Measurements from ENCODE around the gene UNC79. TPM values are rescaled to one million over a fixed set of nuclear protein-coding genes. Genes with fewer than 3 reads are reported as not detected.

Gene UNC79
- total and polyA plus RNA-seq, 4 donors = 0.03 to 0.94 (median 0.14) TPM

- no peaks in the 10 kb centered on the region for H3K27me3 ChIP-seq (ENCODE audit: control insufficient read depth in 3 of 3, insufficient read depth in 3 of 3, low read length in 2 of 3)
- DNase-seq = peak in 1 of 3 donors; percentile 7
- peaks cover 0 to 1% (median 0%) of the 10 kb centered on the region in 4 donors for H3K9me3 ChIP-seq (ENCODE audit: control insufficient read depth in 4 of 4, insufficient read depth in 3 of 4, low read length in 3 of 4)
- no peaks in the 10 kb centered on the region for H3K36me3 ChIP-seq (ENCODE audit: control insufficient read depth in 4 of 4, insufficient read depth in 4 of 4, low read length in 4 of 4)
- 51 to 52% methylated on average over 5 of the region's 5 CpGs for WGBS, 2 donors
- H3K9ac ChIP-seq (ENCODE audit: insufficient read depth in 1 of 2, low read length in 2 of 2) = no peak overlapping the region
- H3K27ac ChIP-seq (ENCODE audit: low read depth in 1 of 2, low read length in 1 of 2) = no peak overlapping the region
- ATAC-seq (ENCODE audit: insufficient read depth, low FRiP score) = no peak
- TF ChIP-seq, protein P1, sequence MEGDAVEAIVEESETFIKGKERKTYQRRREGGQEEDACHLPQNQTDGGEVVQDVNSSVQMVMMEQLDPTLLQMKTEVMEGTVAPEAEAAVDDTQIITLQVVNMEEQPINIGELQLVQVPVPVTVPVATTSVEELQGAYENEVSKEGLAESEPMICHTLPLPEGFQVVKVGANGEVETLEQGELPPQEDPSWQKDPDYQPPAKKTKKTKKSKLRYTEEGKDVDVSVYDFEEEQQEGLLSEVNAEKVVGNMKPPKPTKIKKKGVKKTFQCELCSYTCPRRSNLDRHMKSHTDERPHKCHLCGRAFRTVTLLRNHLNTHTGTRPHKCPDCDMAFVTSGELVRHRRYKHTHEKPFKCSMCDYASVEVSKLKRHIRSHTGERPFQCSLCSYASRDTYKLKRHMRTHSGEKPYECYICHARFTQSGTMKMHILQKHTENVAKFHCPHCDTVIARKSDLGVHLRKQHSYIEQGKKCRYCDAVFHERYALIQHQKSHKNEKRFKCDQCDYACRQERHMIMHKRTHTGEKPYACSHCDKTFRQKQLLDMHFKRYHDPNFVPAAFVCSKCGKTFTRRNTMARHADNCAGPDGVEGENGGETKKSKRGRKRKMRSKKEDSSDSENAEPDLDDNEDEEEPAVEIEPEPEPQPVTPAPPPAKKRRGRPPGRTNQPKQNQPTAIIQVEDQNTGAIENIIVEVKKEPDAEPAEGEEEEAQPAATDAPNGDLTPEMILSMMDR (IDR thresholded peaks at IDR 0.05; ENCODE audit: control extremely low read depth, extremely low read depth) = no peak
- no peak overlapping the region for H3K4me3 ChIP-seq
- peaks cover 0 to 5% (median 0%) of the 10 kb centered on the region in 5 donors for H3K4me1 ChIP-seq (ENCODE audit: control insufficient read depth in 5 of 5, insufficient read depth in 5 of 5, low read length in 5 of 5)
These were observed 217.9 kb downstream of the UNC79 start for GRCh38 chr14:93648440-93649168.

DNA sequence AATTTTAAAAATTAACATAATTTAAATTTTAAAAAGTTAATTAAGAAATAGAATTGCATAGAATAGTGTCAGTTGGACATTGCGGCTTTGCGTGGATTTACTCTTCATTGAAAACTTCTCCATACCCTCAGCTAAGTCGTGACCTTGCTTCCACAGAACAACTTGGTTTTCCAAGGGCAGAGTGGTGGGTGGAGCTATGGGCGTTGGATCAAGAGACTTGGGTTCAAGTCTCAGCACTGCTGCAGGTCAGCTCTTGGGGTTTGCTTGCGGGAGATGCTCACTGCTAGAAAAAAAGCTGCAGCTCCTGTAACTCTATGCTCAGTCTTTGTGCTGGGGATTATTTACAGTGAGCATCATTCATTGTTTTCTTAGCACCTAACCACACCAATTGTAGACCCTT, 223.9 kb downstream of the UNC79 start:
- Histone ChIP-seq H3K27me3 (ENCODE audit: control insufficient read depth in 3 of 3, insufficient read depth in 3 of 3, low read length in 2 of 3) (peaks cover 0 to 3% (median 2%) of the 10 kb centered on the region in 3 donors), H3K4me1 (ENCODE audit: control insufficient read depth in 5 of 5, insufficient read depth in 5 of 5, low read length in 5 of 5) (peaks cover 0 to 4% (median 0%) of the 10 kb centered on the region in 5 donors), H3K9me3 (ENCODE audit: control insufficient read depth in 4 of 4, insufficient read depth in 3 of 4, low read length in 3 of 4) (peaks cover 0 to 5% (median 0%) of the 10 kb centered on the region in 4 donors), H3K4me3 (no peak overlapping the region), H3K27ac (ENCODE audit: low read depth in 1 of 2, low read length in 1 of 2) (no peak overlapping the region), H3K9ac (ENCODE audit: insufficient read depth in 1 of 2, low read length in 2 of 2) (no peak overlapping the region), H3K36me3 (ENCODE audit: control insufficient read depth in 4 of 4, insufficient read depth in 4 of 4, low read length in 4 of 4) (no peaks in the 10 kb centered on the region)
- TF ChIP-seq, protein P1 (IDR thresholded peaks at IDR 0.05; ENCODE audit: control extremely low read depth, extremely low read depth) = no peak
- WGBS, 2 donors = 80 to 81% methylated on average over 5 of the region's 5 CpGs
- DNase-seq = no peak
- no peak for ATAC-seq (ENCODE audit: insufficient read depth, low FRiP score)

DNA sequence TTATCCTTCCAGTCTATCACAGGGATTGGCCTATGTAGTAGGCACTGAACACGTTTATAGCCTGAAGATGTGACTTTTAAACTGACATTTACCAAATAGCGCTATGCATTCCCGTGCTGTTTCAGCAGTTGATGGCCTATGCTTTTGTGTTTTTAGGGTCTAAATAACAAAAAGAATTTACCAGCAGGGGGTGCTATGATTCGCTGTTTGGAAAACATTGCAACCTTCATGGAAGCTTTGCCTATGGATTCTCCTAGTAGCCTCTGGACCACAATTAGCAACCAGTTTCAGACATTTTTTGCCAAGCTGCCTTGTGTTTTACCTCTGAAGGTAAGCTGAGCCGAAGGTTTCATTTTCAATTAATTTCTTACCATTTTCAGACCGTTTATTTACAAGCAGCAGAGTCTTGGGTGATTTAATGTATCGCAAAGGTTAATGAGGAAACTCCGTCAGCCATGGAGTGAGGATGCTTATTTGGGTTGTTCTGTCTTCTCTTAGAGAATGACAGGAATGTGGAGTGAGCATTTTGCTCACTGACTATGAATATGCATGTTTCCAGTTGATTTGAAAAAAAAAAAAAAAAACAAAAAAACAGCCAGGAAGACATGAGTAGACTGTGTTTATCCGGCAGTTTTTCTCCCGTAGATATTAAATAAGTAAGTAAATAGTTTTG, 224.5 kb downstream of the UNC79 start:
- Histone ChIP-seq H3K9ac (ENCODE audit: insufficient read depth in 1 of 2, low read length in 2 of 2) (no peak overlapping the region), H3K4me3 (no peak overlapping the region), H3K36me3 (ENCODE audit: control insufficient read depth in 4 of 4, insufficient read depth in 4 of 4, low read length in 4 of 4) (no peaks in the 10 kb centered on the region), H3K4me1 (ENCODE audit: control insufficient read depth in 5 of 5, insufficient read depth in 5 of 5, low read length in 5 of 5) (peaks cover 0 to 4% (median 0%) of the 10 kb centered on the region in 5 donors), H3K27me3 (ENCODE audit: control insufficient read depth in 3 of 3, insufficient read depth in 3 of 3, low read length in 2 of 3) (peaks cover 0 to 3% (median 2%) of the 10 kb centered on the region in 3 donors), H3K27ac (ENCODE audit: low read depth in 1 of 2, low read length in 1 of 2) (no peak overlapping the region), H3K9me3 (ENCODE audit: control insufficient read depth in 4 of 4, insufficient read depth in 3 of 4, low read length in 3 of 4) (peaks cover 0 to 5% (median 0%) of the 10 kb centered on the region in 4 donors)
- TF ChIP-seq, protein P1 (IDR thresholded peaks at IDR 0.05; ENCODE audit: control extremely low read depth, extremely low read depth) = peak; percentile 8
- ATAC-seq (ENCODE audit: insufficient read depth, low FRiP score) (no peak), DNase-seq (peak; percentile 36 to 81 (median 79))
- WGBS, 2 donors = 45 to 46% methylated on average over 10 of the region's 10 CpGs

Measured in lung (tissue), 12 donors.